Measurements from ENCODE around the gene HOXA11. TPM values are rescaled to one million over a fixed set of nuclear protein-coding genes. Genes with fewer than 3 reads are reported as not detected.

The HOXA11 gene
- total RNA-seq, 1 experiment from 2014 or later: not detected

GRCh38 chr7:27131390-27131819 lies 53.6 kb downstream of the HOXA11 start:
- POLR2A ChIA-PET: interaction anchor here (0.8 kb wide), 1 partner anchor 259 kb away, joined by 3 read pairs; no protein-coding TSS in a partner anchor
- peaks cover 96% of the 10 kb centered on the region for H3K27me3 Mint-ChIP-seq (ENCODE audit: low read depth)
- ATAC-seq (no peak), DNase-seq (ENCODE audit: low spot score) (no peak)
- H3K36me3 Mint-ChIP-seq: no peaks in the 10 kb centered on the region; the same call in 1 of the 2 replicates
- CTCF ChIA-PET: interaction anchor here (0.9 to 2.6 kb wide), 5 partner anchors 12 to 450 kb away, joined by 4 to 7 read pairs (median 4); partner anchors contain the start of gene HOXA5
- no peak overlapping the region for H3K27ac Mint-ChIP-seq
- no peak for TF ChIP-seq GABPB1 (CRISPR knock-in tag; IDR thresholded peaks at IDR 0.05)
- TF ChIP-seq FOXJ3 (CRISPR knock-in tag; IDR thresholded peaks at IDR 0.05; ENCODE audit: borderline replicate concordance): no peak
- no peaks in the 10 kb centered on the region for H3K9me3 Mint-ChIP-seq
- peak overlapping the region; percentile 57 for H3K4me3 Mint-ChIP-seq
- peaks cover 12% of the 10 kb centered on the region; the same call in 1 of the 2 replicates for H3K4me1 Mint-ChIP-seq

Small RNAs within 50 kb of the gene (microRNA-seq; reads per million reads assigned to microRNA genes)
- not detected for gene MIR196B (ENCODE audit: borderline number of aligned reads)

Other genes with a start within 250 kb of the HOXA11 start
- gene HOXA1, start 89.2 kb downstream of the HOXA11 start, total RNA-seq (2021): not detected in 3 replicates
- not detected in 3 replicates for gene HOXA2, start 82.5 kb downstream of the HOXA11 start, total RNA-seq (2021)
- gene HOXA4, start 54.5 kb downstream of the HOXA11 start, total RNA-seq (2021): not detected in 3 replicates
- 0.14 TPM in 1 of 3 replicates, not detected in the others for gene HOXA5, start 41.6 kb downstream of the HOXA11 start, total RNA-seq (2021)
- gene HOXA6, start 37.5 kb downstream of the HOXA11 start, total RNA-seq (2021): not detected in 3 replicates
- gene HOXA3, start 32.6 kb downstream of the HOXA11 start, total RNA-seq (2021): 0.11 TPM in 1 of 3 replicates, not detected in the others
- not detected in 3 replicates for gene HOXA7, start 28.6 kb downstream of the HOXA11 start, total RNA-seq (2021)
- gene HOXA9, start 19.7 kb downstream of the HOXA11 start, total RNA-seq (2021): not detected in 3 replicates
- 0.07 TPM in 1 of 3 replicates, not detected in the others for gene HOXA10, start 10.9 kb downstream of the HOXA11 start, total RNA-seq (2021)
- not detected in 3 replicates for gene HOXA13, start 14.9 kb upstream of the HOXA11 start, total RNA-seq (2021)
- gene EVX1, start 57.6 kb upstream of the HOXA11 start, total RNA-seq (2021): not detected in 3 replicates

Data from WTC11 (cell line).